Chondrocyte (in vitro differentiated cells): ENCODE data around the gene SLC25A38. TPM values are rescaled to one million over a fixed set of nuclear protein-coding genes. Genes with fewer than 3 reads are reported as not detected.

Source experiments
- DNase-seq: peaks from one replicate; pipeline ENCODE4 v3.0.0; 2021; ENCODE audit warnings: mixed read lengths, low spot score
- H3K27ac Mint-ChIP-seq: one replicate; pipeline ENCODE4 v1.8.0; 2021; ENCODE audit warnings: mild to moderate bottlenecking, moderate library complexity, mixed read lengths; ENCODE audit not compliant: unreplicated experiment
- H3K27me3 Mint-ChIP-seq: 2 replicates; pipeline ENCODE4 v1.8.0; 2021; ENCODE audit warnings: low read depth, mixed read lengths
- H3K36me3 Mint-ChIP-seq: 2 replicates; pipeline ENCODE4 v1.8.0; 2021; ENCODE audit warnings: low read depth, mixed read lengths
- H3K4me1 Mint-ChIP-seq: 2 replicates; pipeline ENCODE4 v1.8.0; 2021; ENCODE audit warnings: low read depth, mild to moderate bottlenecking, mixed read lengths
- H3K4me3 Mint-ChIP-seq: one replicate; pipeline ENCODE4 v1.8.0; 2021; ENCODE audit warnings: mild to moderate bottlenecking, moderate library complexity, mixed read lengths; ENCODE audit not compliant: unreplicated experiment
- H3K9me3 Mint-ChIP-seq: 2 replicates; pipeline ENCODE4 v1.8.0; 2021; ENCODE audit warnings: low read depth, mixed read lengths
- CTCF ChIP-seq: fragments of 200-600 bp; sonication (generic); IDR thresholded peaks from 2 replicates; pipeline ENCODE4 v1.5.0; 2021; ENCODE audit warnings: antibody characterized with exemption, mild to moderate bottlenecking, moderate library complexity
- total RNA-seq: library from RNA; stranded (reverse); gene quantifications from 3 replicates; pipeline ENCODE4 v1.2.1, GENCODE V29; 2021

SLC25A38 gene
- total RNA-seq, 1 donor from 2014 or later = 26.5 TPM

- no peak for TF ChIP-seq CTCF
- no peak overlapping the region for H3K4me3 Mint-ChIP-seq
- H3K9me3 Mint-ChIP-seq = no peaks in the 10 kb centered on the region
- no peak for DNase-seq
- peaks cover 23% of the 10 kb centered on the region for H3K36me3 Mint-ChIP-seq
- peaks cover 13% of the 10 kb centered on the region for H3K4me1 Mint-ChIP-seq
- H3K27me3 Mint-ChIP-seq = no peaks in the 10 kb centered on the region
- H3K27ac Mint-ChIP-seq = no peak overlapping the region
Measured at GRCh38 chr3:39390181-39390580, 7.0 kb downstream of the SLC25A38 start.

GRCh38 chr3:39396690-39397089 lies 13.5 kb downstream of the SLC25A38 start:
- Mint-ChIP-seq H3K27me3 (no peaks in the 10 kb centered on the region), H3K4me1 (no peaks in the 10 kb centered on the region), H3K36me3 (peaks cover 35% of the 10 kb centered on the region), H3K9me3 (no peaks in the 10 kb centered on the region), H3K27ac (no peak overlapping the region), H3K4me3 (no peak overlapping the region)
- DNase-seq = no peak
- TF ChIP-seq CTCF = no peak

GRCh38 chr3:39398700-39399099 lies 15.5 kb downstream of the SLC25A38 start:
- no peak for DNase-seq
- no peak overlapping the region for H3K4me3 Mint-ChIP-seq
- H3K9me3 Mint-ChIP-seq = no peaks in the 10 kb centered on the region
- no peak overlapping the region for H3K27ac Mint-ChIP-seq
- H3K36me3 Mint-ChIP-seq = peaks cover 27% of the 10 kb centered on the region
- no peak for TF ChIP-seq CTCF
- no peaks in the 10 kb centered on the region for H3K4me1 Mint-ChIP-seq
- H3K27me3 Mint-ChIP-seq = no peaks in the 10 kb centered on the region

- no peaks in the 10 kb centered on the region for H3K9me3 Mint-ChIP-seq
- no peaks in the 10 kb centered on the region for H3K27me3 Mint-ChIP-seq
- no peak for TF ChIP-seq CTCF
- H3K27ac Mint-ChIP-seq = no peak overlapping the region
- no peak overlapping the region for H3K4me3 Mint-ChIP-seq
- H3K4me1 Mint-ChIP-seq = peaks cover 8% of the 10 kb centered on the region
- DNase-seq = no peak
- peaks cover 11% of the 10 kb centered on the region for H3K36me3 Mint-ChIP-seq
Measured at GRCh38 chr3:39401983-39402382, 18.8 kb downstream of the SLC25A38 start.

GRCh38 chr3:39404943-39405686 lies 21.9 kb downstream of the SLC25A38 start:
- Mint-ChIP-seq H3K36me3 (peaks cover 15% of the 10 kb centered on the region), H3K9me3 (no peaks in the 10 kb centered on the region), H3K4me3 (no peak overlapping the region), H3K27me3 (no peaks in the 10 kb centered on the region), H3K4me1 (peaks cover 24% of the 10 kb centered on the region), H3K27ac (no peak overlapping the region)
- DNase-seq = no peak
- TF ChIP-seq CTCF = no peak
